ENCODE results near the gene ART5.

Gene ART5

DNA sequence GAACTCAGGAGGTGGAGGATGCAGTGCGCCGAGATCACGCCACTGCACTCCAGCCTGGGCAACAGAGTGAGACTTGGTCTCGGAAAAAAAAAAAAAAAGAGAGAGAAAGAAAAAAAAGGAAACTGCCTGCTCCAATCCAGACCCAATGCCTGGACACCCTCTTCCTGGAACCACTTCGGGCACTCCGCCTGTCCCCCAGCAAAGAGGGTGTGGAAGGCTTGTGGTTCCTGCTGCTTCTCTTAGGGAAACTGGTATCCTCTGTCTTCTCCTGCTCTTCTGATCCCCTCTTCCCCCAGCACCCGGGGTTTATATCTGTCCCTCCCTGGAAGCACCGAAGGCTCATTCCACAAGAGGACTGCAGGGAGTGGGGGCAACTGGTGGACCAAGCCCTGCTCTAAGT, 16.5 kb upstream of the ART5 start:
- TF ChIP-seq SIN3A (IDR thresholded peaks at IDR 0.05; ENCODE audit: borderline replicate concordance, insufficient read depth, low read length) (no peak), FOXP2 (optimal IDR thresholded peaks at IDR 0.05; ENCODE audit: borderline replicate concordance, extremely low read depth, extremely low read length, insufficient read depth) (no peak), TAF1 (IDR thresholded peaks at IDR 0.05; ENCODE audit: borderline replicate concordance, insufficient read depth, low read length) (no peak), POLR2AphosphoS5 (IDR thresholded peaks at IDR 0.05; ENCODE audit: low read depth, low read length) (no peak)
- TF ChIP-seq, protein P1, sequence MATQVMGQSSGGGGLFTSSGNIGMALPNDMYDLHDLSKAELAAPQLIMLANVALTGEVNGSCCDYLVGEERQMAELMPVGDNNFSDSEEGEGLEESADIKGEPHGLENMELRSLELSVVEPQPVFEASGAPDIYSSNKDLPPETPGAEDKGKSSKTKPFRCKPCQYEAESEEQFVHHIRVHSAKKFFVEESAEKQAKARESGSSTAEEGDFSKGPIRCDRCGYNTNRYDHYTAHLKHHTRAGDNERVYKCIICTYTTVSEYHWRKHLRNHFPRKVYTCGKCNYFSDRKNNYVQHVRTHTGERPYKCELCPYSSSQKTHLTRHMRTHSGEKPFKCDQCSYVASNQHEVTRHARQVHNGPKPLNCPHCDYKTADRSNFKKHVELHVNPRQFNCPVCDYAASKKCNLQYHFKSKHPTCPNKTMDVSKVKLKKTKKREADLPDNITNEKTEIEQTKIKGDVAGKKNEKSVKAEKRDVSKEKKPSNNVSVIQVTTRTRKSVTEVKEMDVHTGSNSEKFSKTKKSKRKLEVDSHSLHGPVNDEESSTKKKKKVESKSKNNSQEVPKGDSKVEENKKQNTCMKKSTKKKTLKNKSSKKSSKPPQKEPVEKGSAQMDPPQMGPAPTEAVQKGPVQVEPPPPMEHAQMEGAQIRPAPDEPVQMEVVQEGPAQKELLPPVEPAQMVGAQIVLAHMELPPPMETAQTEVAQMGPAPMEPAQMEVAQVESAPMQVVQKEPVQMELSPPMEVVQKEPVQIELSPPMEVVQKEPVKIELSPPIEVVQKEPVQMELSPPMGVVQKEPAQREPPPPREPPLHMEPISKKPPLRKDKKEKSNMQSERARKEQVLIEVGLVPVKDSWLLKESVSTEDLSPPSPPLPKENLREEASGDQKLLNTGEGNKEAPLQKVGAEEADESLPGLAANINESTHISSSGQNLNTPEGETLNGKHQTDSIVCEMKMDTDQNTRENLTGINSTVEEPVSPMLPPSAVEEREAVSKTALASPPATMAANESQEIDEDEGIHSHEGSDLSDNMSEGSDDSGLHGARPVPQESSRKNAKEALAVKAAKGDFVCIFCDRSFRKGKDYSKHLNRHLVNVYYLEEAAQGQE (IDR thresholded peaks at IDR 0.05; ENCODE audit: insufficient read depth in 1 of 2, low read depth in 2 of 2, low read length in 2 of 2): no peak

DNA sequence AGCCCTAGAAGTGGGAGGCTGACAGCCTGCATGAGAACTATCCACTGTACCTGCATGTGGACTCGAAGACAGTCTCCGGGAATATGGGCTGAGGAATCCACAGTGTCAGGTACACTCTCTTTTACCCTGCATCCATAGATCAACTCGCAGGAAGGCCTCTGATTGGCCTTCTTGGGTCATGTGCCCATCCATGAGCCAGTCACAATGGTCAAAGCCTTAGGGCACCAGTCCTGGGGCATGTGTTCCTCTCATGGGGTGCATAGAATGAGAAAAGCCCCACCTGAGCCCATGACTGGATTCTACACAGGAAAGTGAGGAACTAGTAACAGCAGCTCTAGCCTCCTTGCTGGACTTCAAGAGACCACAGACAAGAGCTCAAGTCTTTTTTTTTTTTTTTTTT, 13.8 kb upstream of the ART5 start:
- TF ChIP-seq FOXP2 (optimal IDR thresholded peaks at IDR 0.05; ENCODE audit: borderline replicate concordance, extremely low read depth, extremely low read length, insufficient read depth) (no peak), POLR2AphosphoS5 (IDR thresholded peaks at IDR 0.05; ENCODE audit: low read depth, low read length) (no peak), TAF1 (IDR thresholded peaks at IDR 0.05; ENCODE audit: borderline replicate concordance, insufficient read depth, low read length) (no peak), SIN3A (IDR thresholded peaks at IDR 0.05; ENCODE audit: borderline replicate concordance, insufficient read depth, low read length) (no peak)
- TF ChIP-seq, protein P1 (IDR thresholded peaks at IDR 0.05; ENCODE audit: insufficient read depth in 1 of 2, low read depth in 2 of 2, low read length in 2 of 2): no peak

DNA sequence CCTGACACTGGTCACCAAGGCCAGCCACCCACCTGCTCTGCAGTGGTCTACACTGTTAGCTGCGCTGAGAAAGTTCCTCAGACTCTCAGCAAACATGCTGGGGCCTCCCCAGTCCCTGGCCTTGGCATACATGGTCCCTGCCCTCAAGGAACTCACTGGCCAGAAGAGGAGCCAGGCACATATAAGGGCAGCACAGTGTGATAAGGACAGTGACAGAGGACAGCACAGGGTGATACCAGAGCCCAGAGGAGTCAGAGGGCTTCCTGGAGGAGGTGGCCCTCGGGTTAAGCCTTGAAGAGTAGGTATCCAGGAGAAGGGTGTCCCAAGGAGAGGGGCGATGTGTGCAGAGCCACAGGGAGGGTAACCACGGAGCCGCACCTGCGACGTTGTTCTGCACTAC, 3.8 kb upstream of the ART5 start:
- TF ChIP-seq, protein P1 (IDR thresholded peaks at IDR 0.05; ENCODE audit: insufficient read depth in 1 of 2, low read depth in 2 of 2, low read length in 2 of 2): no peak
- TF ChIP-seq FOXP2 (optimal IDR thresholded peaks at IDR 0.05; ENCODE audit: borderline replicate concordance, extremely low read depth, extremely low read length, insufficient read depth): no peak
- no peak for TF ChIP-seq SIN3A (IDR thresholded peaks at IDR 0.05; ENCODE audit: borderline replicate concordance, insufficient read depth, low read length)
- no peak for TF ChIP-seq POLR2AphosphoS5 (IDR thresholded peaks at IDR 0.05; ENCODE audit: low read depth, low read length)
- TF ChIP-seq TAF1 (IDR thresholded peaks at IDR 0.05; ENCODE audit: borderline replicate concordance, insufficient read depth, low read length): no peak

DNA sequence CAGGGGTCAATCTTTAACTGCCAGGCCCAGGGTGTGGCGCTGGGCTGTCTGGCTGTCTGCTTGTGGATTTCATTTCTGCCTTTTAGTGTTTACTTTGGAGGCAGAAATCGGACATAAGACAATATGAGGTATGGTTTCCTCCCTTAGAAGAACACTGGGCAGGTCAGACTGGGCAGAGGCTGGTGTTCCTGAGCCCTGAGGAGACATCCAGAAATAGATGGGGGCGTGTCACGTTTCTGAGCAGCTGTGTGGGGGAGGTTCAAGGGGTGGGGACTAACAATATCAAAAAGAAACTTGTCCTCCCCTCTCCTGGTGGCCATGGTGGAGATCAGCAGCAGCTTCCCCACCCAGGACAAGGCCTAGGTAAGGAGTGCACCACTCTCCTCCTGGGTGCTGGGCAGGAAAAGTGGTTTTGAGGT, 3.0 kb upstream of the ART5 start, which contains the start of gene ART1:
ART1 (plus strand) TSS at position 312 of the 419 bp plus-strand sequence. CDS start 14,086 bp downstream, outside the sequence.
- TF ChIP-seq SIN3A (IDR thresholded peaks at IDR 0.05; ENCODE audit: borderline replicate concordance, insufficient read depth, low read length) (no peak), TAF1 (IDR thresholded peaks at IDR 0.05; ENCODE audit: borderline replicate concordance, insufficient read depth, low read length) (no peak), FOXP2 (optimal IDR thresholded peaks at IDR 0.05; ENCODE audit: borderline replicate concordance, extremely low read depth, extremely low read length, insufficient read depth) (no peak), POLR2AphosphoS5 (IDR thresholded peaks at IDR 0.05; ENCODE audit: low read depth, low read length) (no peak)
- TF ChIP-seq, protein P1 (IDR thresholded peaks at IDR 0.05; ENCODE audit: insufficient read depth in 1 of 2, low read depth in 2 of 2, low read length in 2 of 2): no peak
